Endothelial cell of umbilical vein (primary cell): ENCODE results near the gene OR2B3. TPM values are rescaled to one million over a fixed set of nuclear protein-coding genes. Genes with fewer than 3 reads are reported as not detected.

Source experiments
- BruUV-seq: library from RNA; stranded (reverse); fragments of 400-500 nt; replicated peaks from 2 replicates; lab custom pipeline; 2021; lab: Mats Ljungman, UMichigan
- CTCF ChIA-PET: fragments of 300-600, 350-600 bp; sonication (Branson Sonifier 250); formaldehyde crosslinking; loops from one replicate; lab custom pipeline; 2021; ENCODE audit warnings: antibody characterized with exemption, inconsistent platforms; lab: Charles Lee
- POLR2A ChIA-PET: fragments of 300-600, 350-600 bp; sonication (Branson Sonifier 250); formaldehyde crosslinking; loops from one replicate; lab custom pipeline; 2021; ENCODE audit warnings: antibody characterized with exemption, inconsistent platforms; lab: Charles Lee
- DNase-seq: peaks from one replicate; pipeline ENCODE4 v3.0.0-alpha.2; 2011; ENCODE audit warnings: low read depth, low spot score
- FAIRE-seq: peaks from 2 replicates; lab custom pipeline; 2011; peaks lifted over from hg19 to GRCh38; lab: Jason Lieb, UNC
- H2AFZ ChIP-seq: 2 replicates; pipeline ENCODE4 v1.6.0; 2012; ENCODE audit warnings: low read depth, low read length, control low read depth, inconsistent platforms
- H3K27ac ChIP-seq: 2 replicates; pipeline ENCODE4 v1.5.1; 2011; ENCODE audit warnings: low read depth, mild to moderate bottlenecking, control low read depth, low read length, moderate library complexity; ENCODE audit not compliant: insufficient read depth
- H3K27me3 ChIP-seq, 2 experiments: 2 replicates each; pipeline versions ENCODE4 v1.6.0 to v1.6.1; 2011; ENCODE audit warnings: low read length in 2 of 2, mixed read lengths in 1 of 2; ENCODE audit not compliant: control insufficient read depth in 2 of 2, insufficient read depth in 2 of 2
- H3K36me3 ChIP-seq, 2 experiments: 2 replicates in 1 of 2; 3 replicates in 1 of 2; pipeline ENCODE4 v1.5.1; 2011; ENCODE audit warnings: low read length in 2 of 2, mild to moderate bottlenecking in 1 of 2, moderate library complexity in 1 of 2; ENCODE audit not compliant: control insufficient read depth in 2 of 2, insufficient read depth in 2 of 2; ENCODE audit errors: extremely low read depth in 1 of 2
- H3K4me1 ChIP-seq: 3 replicates; pipeline ENCODE4 v1.5.1; 2011; ENCODE audit warnings: mild to moderate bottlenecking, low read length; ENCODE audit not compliant: control insufficient read depth, insufficient read depth; ENCODE audit errors: extremely low read depth
- H3K4me2 ChIP-seq: 2 replicates; pipeline ENCODE4 v1.6.1; 2011; ENCODE audit warnings: low read length, control low read depth, mixed read lengths; ENCODE audit not compliant: insufficient read depth
- H3K4me3 ChIP-seq, 3 experiments: fragments of 200-600 bp in 1 of 3; sonication (generic), shearing (Covaris generic) in 1 of 3; replicated peaks in 1 of 3; 2 replicates each; pipeline ENCODE4 v1.5.1; 2011 to 2016; ENCODE audit warnings: control low read depth in 3 of 3, low read length in 3 of 3, mild to moderate bottlenecking in 2 of 3, inconsistent platforms in 1 of 3, low read depth in 1 of 3, moderate library complexity in 1 of 3; ENCODE audit not compliant: insufficient read depth in 1 of 3
- H3K79me2 ChIP-seq: 2 replicates; pipeline ENCODE4 v1.6.0; 2012; ENCODE audit warnings: low read length, inconsistent platforms; ENCODE audit not compliant: control insufficient read depth, insufficient read depth
- H3K9ac ChIP-seq: replicated peaks from 2 replicates; pipeline ENCODE3; 2011; ENCODE audit warnings: low read length, control low read depth; ENCODE audit not compliant: insufficient read depth; ENCODE audit errors: extremely low read depth
- H3K9me1 ChIP-seq: replicated peaks from 3 replicates; pipeline ENCODE4 v1.6.0; 2011; ENCODE audit warnings: mild to moderate bottlenecking, low read length; ENCODE audit not compliant: control insufficient read depth, insufficient read depth; ENCODE audit errors: extremely low read depth
- H3K9me3 ChIP-seq: replicated peaks from 2 replicates; pipeline ENCODE4 v1.5.1; 2012; ENCODE audit warnings: low read length, inconsistent platforms; ENCODE audit not compliant: control insufficient read depth, insufficient read depth
- H4K20me1 ChIP-seq: replicated peaks from 2 replicates; pipeline ENCODE3; 2011; ENCODE audit warnings: mild to moderate bottlenecking, low read length; ENCODE audit not compliant: control insufficient read depth, insufficient read depth; ENCODE audit errors: extremely low read depth
- EZH2 ChIP-seq: IDR thresholded peaks from 2 replicates; pipeline ENCODE4 v1.6.1; 2012; ENCODE audit warnings: borderline replicate concordance, low read depth, mild to moderate bottlenecking, moderate library complexity, low read length, inconsistent platforms; ENCODE audit not compliant: severe bottlenecking
- FOS ChIP-seq: IDR thresholded peaks from 2 replicates; pipeline ENCODE4 v1.6.1; 2011; ENCODE audit warnings: mild to moderate bottlenecking, low read length, moderate library complexity, borderline replicate concordance; ENCODE audit not compliant: insufficient read depth
- GATA2 ChIP-seq: IDR thresholded peaks from 2 replicates; pipeline ENCODE4 v1.7.0; 2011; ENCODE audit warnings: low read depth, mild to moderate bottlenecking, moderate library complexity, mixed read lengths, low read length; ENCODE audit not compliant: insufficient read length, insufficient read depth
- JUN ChIP-seq: IDR thresholded peaks from 2 replicates; pipeline ENCODE4 v1.6.1; 2011; ENCODE audit warnings: borderline replicate concordance, low read depth; ENCODE audit not compliant: insufficient read length, insufficient read depth
- MAX ChIP-seq: IDR thresholded peaks from 2 replicates; pipeline ENCODE4 v1.6.1; 2011; ENCODE audit not compliant: insufficient read depth, insufficient read length
- MYC ChIP-seq: IDR thresholded peaks from one replicate; pipeline ENCODE4 v1.6.1; 2011; ENCODE audit warnings: mild to moderate bottlenecking, low read depth, low read length
- POLR2A ChIP-seq: IDR thresholded peaks from 2 replicates; pipeline ENCODE4 v1.6.1; 2012; ENCODE audit warnings: low read depth, mild to moderate bottlenecking, control low read depth, low read length
- POLR2AphosphoS5 ChIP-seq: IDR thresholded peaks from 2 replicates; pipeline ENCODE4 v1.6.1; 2012; ENCODE audit warnings: low read depth, mild to moderate bottlenecking, control low read depth, low read length, moderate library complexity; ENCODE audit not compliant: insufficient read depth
- dilution Hi-C: fragments of 300-500 bp; cut with MboI; formaldehyde crosslinking; loops from one replicate; pipeline ENCODE4 v1.15.0; 2019; ENCODE audit warnings: low sequenced_read_pairs; ENCODE audit not compliant: extremely low pct_ligation_motif_present
- intact Hi-C: fragments of 100-400 bp; cut with micrococcal nuclease; formaldehyde crosslinking; loops from one replicate; pipeline ENCODE4 v1.10.0; 2022
- polyA plus RNA-seq, 4 experiments: library from polyadenylated mRNA; depleted of rRNA in 3 of 4; stranded (reverse) in 3 of 4; unstranded in 1 of 4; fragments of >200 nt; gene quantifications; 2 replicates each; pipeline versions ENCODE4 v1.2.1 to v1.2.3, GENCODE V29; 2011 to 2012; ENCODE audit warnings: missing spikeins in 1 of 4
- total RNA-seq: library from RNA; stranded (reverse); gene quantifications from 2 replicates; pipeline ENCODE4 v1.2.3, GENCODE V29; 2021
- TF ChIP-seq, protein P1 (sequence below), 2 donors: IDR thresholded peaks; 1 replicate in 1 of 2; 2 replicates in 1 of 2; pipeline ENCODE4 v1.5.1; 2011; ENCODE audit warnings: low read length in 2 of 2, mild to moderate bottlenecking in 2 of 2, moderate library complexity in 2 of 2, control low read depth in 1 of 2, inconsistent platforms in 1 of 2, low read depth in 1 of 2; ENCODE audit not compliant: insufficient read depth in 1 of 2; ENCODE audit errors: extremely low read depth in 1 of 2

OR2B3 gene
- total and polyA plus RNA-seq, 2 donors (not counting 3 experiments of a cell fraction or from before 2014, with no cell fraction given) = not detected

GRCh38 chr6:29130644-29131043, 43.5 kb upstream of the OR2B3 start:
- Histone ChIP-seq H3K9me3 (no peaks in the 10 kb centered on the region), H3K9ac (no peak overlapping the region), H3K79me2 (no peaks in the 10 kb centered on the region), H3K36me3 (no peaks in the 10 kb centered on the region), H4K20me1 (no peaks in the 10 kb centered on the region), H3K4me1 (no peaks in the 10 kb centered on the region), H3K4me2 (no peak overlapping the region), H3K27ac (no peak overlapping the region), H3K9me1 (no peaks in the 10 kb centered on the region), H3K27me3 (no peaks in the 10 kb centered on the region), H3K4me3 (no peak overlapping the region), H2AFZ (no peak overlapping the region)
- dilution Hi-C loops = no loop called here
- POLR2A ChIA-PET = no interaction called here
- no TSS peak for BruUV-seq
- no peak for TF ChIP-seq MAX
- no peak for TF ChIP-seq POLR2A
- TF ChIP-seq, protein P1, sequence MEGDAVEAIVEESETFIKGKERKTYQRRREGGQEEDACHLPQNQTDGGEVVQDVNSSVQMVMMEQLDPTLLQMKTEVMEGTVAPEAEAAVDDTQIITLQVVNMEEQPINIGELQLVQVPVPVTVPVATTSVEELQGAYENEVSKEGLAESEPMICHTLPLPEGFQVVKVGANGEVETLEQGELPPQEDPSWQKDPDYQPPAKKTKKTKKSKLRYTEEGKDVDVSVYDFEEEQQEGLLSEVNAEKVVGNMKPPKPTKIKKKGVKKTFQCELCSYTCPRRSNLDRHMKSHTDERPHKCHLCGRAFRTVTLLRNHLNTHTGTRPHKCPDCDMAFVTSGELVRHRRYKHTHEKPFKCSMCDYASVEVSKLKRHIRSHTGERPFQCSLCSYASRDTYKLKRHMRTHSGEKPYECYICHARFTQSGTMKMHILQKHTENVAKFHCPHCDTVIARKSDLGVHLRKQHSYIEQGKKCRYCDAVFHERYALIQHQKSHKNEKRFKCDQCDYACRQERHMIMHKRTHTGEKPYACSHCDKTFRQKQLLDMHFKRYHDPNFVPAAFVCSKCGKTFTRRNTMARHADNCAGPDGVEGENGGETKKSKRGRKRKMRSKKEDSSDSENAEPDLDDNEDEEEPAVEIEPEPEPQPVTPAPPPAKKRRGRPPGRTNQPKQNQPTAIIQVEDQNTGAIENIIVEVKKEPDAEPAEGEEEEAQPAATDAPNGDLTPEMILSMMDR (IDR thresholded peaks at IDR 0.05; ENCODE audit: extremely low read depth in 1 of 2, insufficient read depth in 1 of 2, low read depth in 1 of 2, low read length in 2 of 2) = no peak
- no peak for TF ChIP-seq POLR2AphosphoS5
- no peak for TF ChIP-seq JUN
- TF ChIP-seq GATA2 = no peak
- no peak for TF ChIP-seq FOS
- TF ChIP-seq EZH2 = no peak
- TF ChIP-seq MYC = no peak
- FAIRE-seq = no peak
- intact Hi-C loops = no loop called here
- no peak for DNase-seq
- CTCF ChIA-PET = no interaction called here
